GM19239 (cell line): ENCODE measurements around the gene NOTCH1.
"Not testable (repeated sequence)": the region's sequence is repeated elsewhere in the genome, so short reads cannot be mapped to it uniquely, and the experiment has no call there.

Source experiments
- DNase-seq: peaks from one replicate; pipeline ENCODE4 v3.0.0; 2011; ENCODE audit warnings: low spot score; ENCODE audit not compliant: insufficient read length
- FAIRE-seq: peaks from 2 replicates; lab custom pipeline; 2011; peaks lifted over from hg19 to GRCh38; lab: Jason Lieb, UNC

NOTCH1 gene

DNA sequence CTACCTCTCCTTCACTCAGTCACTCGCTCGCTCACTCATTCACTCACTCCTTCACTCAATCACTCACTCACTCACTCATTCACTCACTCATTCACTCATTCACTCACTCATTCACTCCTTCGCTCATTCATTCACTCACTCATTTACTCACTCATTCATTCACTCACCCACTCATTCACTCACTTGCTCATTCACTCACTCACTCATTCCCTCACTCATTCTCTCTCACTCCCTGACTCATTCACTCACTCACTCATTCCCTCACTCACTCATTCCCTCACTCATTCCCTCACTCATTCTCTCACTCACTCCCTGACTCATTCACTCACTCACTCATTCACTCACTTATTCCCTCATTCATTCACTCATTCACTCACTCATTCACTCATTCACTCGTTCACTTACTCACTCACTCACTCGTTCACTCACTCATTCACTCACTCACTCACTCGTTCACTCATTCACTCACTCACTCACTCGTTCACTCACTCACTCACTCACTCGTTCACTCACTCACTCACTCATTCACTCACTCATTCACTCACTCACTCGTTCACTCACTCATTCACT is 33.9 kb upstream of the NOTCH1 start:
- DNase-seq: not testable (repeated sequence)

GRCh38 chr9:136578915-136579649 is 33.2 kb upstream of the NOTCH1 start:
- FAIRE-seq (no peak), DNase-seq (no peak)

More for the DNA sequence above, 33.9 kb upstream of the NOTCH1 start:
- not testable (repeated sequence) for FAIRE-seq

GRCh38 chr9:136578626-136578914 is 32.7 kb upstream of the NOTCH1 start:
- DNase-seq (no peak), FAIRE-seq (no peak)

DNA sequence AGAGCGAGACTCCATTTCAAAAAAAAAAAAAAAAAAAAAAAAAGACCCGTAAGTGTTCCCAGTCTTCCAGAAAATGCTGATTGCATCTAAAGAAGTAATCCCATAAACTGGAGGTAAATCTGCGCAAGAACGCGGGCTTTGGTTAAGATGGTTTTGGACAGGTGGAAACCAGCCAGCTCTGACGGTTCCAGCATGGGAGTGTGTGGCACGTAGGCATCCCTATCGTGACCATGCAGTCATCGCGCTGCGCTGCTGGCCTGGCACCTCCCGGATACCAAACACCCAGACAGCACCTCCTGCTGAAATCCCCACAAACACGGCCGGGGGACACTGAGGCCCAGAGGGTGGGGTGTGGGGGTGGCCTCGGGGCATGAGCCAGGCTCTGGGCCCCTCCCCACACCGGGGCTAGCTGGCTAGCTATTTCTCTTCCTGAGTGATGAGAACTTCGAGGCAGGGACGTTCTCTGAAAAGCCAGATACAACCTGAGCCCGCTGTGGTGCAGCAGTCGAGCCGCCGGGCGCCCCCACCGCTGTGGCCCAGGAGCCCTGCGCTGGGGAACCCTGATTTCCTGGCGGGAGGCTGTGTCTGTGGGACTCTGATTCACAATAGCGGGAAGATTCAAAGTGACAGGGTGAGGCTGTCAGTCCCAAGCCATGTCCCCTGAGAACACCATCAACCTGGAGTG is 32.2 kb upstream of the NOTCH1 start:
- FAIRE-seq (no peak), DNase-seq (no peak)

DNA sequence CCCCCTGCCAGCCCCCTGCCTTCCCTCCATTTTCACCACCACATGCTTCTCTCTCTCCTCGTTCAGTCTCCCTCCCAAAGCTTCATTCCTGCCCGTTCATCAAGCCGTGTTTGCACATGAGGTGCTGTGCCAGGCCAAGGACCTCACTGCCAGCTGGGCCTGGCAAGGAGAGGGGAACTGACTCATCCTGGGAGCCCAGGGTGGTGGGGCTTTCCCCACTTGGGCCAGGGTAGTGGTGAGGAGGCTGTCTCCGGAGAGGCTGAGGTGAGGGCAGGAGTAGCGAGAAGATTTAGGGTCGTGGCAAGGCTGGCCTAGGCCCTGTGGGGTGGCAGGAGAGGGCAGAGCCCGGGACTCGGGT is 30.4 kb upstream of the NOTCH1 start:
- FAIRE-seq: no peak

DNA sequence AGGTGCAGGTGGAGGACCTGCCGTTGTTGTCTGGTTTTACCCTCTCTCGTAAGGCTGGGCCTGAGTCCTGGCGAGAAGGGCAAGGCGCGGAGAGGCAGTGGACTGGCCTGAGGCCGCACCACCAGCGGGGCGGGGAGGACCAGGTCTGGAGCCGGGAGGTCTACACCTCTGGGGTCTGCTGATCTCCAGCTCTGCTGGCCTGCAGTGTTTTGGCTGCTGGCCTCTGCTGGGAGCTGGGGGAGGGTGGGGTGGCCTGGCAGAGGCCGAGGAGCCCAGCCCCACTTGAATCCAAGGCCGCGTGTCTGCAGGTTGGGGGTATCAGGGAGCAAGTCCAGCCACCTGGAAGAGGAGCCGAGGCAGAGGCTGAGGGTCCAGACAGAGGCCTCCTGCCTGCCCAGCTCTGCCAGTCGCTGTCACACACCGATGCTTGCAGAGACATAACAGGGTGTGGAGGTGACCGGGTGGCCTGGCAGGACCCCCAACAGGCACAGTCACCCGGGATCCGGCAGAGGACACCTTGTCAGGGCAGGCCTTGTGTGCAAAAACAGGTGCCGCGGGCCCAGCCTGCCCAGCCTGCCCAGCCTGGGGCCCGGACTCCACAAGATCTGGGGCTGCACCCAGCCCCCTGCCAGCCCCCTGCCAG is 29.9 kb upstream of the NOTCH1 start:
- DNase-seq: no peak

More for the DNA sequence above, 30.4 kb upstream of the NOTCH1 start:
- no peak for DNase-seq

DNA sequence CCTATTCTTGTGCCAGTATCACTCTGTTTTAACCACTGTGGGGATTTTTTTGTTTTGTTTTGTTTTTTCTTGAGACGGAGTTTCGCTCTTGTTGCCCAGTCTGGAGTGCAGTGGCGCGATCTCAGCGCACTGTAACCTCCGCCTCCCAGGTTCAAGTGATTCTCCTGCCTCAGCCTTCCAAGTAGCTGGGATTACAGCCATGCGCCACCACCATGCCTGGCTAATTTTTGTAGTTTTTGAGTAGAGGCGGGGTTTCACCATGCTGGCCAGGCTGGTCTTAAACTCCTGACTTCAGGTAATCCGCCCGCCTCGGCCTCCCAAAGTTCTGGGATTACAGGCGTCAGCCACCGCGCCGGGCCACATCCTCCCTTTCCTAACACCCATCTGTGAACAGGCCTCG is 28.8 kb upstream of the NOTCH1 start:
- not testable (repeated sequence) for DNase-seq, FAIRE-seq

More for the DNA sequence above, 29.9 kb upstream of the NOTCH1 start:
- no peak for FAIRE-seq

GRCh38 chr9:136572828-136573625 is 27.2 kb upstream of the NOTCH1 start:
- no peak for FAIRE-seq
- DNase-seq: no peak

- no peak for DNase-seq
- no peak for FAIRE-seq
Observed at GRCh38 chr9:136572003-136572827, 26.4 kb upstream of the NOTCH1 start.

DNA sequence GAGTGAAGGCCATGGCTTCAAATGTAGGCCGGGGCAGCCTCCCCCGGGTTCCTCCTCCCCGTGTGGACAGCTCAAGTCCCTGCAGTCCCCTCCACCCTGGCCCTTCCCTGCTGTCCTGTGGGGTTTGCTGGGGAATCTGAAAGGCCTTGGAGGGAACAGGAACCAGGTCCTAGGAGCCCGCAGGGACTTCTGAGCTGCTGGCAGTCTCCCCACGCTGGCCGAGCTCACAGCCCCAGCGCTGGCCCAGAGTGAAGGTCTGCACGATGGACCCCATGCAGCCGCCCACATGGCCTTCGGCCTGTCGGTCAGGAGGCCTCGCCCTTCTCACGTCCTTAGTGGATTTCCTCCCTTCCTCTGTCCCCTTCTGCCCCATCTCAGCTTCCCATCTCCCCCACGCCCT is 25.7 kb upstream of the NOTCH1 start:
- DNase-seq: no peak
- FAIRE-seq: no peak

DNA sequence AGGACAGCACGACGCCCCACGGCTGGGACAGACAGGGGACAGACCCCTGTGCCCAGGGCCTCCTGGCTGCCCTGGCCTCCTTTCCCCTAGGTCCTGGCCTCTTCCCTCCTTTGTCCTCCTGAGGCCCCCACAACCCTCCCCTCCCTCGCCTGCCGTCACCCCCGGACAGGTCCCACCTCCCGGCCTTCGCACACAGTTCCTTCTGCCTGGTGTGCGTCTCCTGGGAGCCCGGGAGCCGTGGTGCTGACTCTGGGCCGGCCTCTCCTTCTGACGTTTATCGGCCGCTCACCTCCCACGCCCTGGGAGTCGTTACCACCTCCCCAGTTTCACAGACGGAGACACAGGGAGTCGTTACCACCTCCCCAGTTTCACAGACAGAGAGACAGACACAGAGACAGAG is 25.1 kb upstream of the NOTCH1 start:
- no peak for FAIRE-seq

DNA sequence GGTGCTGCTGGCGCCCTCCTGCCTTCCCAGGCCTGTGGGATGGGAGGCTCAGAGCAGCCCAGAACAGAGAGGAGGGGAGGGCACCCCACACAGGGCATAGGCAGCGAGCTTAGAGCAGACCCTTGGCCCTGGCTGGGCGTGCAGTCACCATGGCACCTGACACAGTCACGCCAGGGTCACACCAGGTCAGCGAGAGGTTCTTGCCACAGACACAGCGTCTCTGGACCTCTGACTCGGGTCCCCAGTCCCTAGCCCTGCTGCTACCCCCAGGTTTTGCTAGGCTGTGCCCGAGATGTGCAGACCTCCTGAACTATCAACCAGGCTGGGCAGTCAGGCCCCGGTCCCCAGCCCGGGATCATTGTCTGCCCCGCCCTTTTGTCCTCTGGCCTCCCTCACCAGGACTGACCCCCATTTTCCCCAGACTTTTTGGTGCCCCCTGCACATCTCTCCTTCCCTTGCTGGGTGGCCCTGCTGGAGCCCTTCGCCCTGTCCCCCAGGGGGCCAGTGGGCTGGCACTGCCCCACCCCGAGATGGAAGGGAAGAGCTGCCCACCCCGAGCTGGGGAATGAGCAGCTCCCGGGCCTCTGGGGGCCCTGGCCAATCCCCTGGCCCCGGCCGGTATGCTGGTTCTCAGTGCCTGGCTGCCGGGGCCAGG is 24.5 kb upstream of the NOTCH1 start:
- no peak for FAIRE-seq
- DNase-seq: no peak

More for the DNA sequence above, 25.1 kb upstream of the NOTCH1 start:
- DNase-seq: no peak

- DNase-seq (no peak), FAIRE-seq (no peak)
Observed at GRCh38 chr9:136569526-136570148, 23.8 kb upstream of the NOTCH1 start.

DNA sequence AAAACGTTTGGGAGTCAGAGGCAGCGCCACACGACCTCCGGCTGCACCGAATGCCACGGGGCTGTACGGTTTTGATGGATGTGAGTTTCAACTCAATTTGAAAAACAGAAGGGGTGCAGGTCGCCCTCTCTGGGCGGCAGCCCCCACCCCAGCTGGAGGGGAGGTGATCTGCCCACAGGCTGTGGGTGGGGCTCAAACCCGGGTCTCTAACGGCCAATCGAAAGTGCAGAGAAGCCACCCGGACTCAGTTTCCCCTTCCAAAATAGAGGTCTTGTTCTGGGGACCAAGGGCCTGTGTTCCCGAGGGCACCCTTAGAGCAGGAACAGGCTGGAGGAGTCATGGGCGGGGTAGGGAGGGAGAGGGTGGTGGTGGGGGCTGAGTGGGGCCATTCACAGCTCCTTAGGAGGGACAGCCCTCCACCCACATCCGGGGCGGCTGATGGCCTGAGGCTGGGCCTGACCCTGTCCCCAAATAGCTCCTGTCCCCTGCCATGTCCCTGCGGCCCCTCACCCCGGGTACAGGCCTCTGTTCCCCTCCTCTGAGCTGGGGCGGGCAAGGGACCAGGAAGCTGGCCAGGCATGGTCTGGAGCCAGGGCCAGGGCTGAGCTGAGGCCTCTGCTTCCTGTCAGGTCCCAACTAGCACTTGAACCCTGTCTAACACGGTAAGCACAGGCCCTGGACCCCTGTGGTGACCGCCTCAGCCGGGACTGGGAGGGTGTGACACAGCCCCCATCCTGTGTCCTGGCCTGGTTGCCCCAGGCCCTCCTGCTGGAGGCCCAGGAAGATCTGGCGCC is 22.6 kb upstream of the NOTCH1 start:
- DNase-seq (no peak), FAIRE-seq (no peak)

DNA sequence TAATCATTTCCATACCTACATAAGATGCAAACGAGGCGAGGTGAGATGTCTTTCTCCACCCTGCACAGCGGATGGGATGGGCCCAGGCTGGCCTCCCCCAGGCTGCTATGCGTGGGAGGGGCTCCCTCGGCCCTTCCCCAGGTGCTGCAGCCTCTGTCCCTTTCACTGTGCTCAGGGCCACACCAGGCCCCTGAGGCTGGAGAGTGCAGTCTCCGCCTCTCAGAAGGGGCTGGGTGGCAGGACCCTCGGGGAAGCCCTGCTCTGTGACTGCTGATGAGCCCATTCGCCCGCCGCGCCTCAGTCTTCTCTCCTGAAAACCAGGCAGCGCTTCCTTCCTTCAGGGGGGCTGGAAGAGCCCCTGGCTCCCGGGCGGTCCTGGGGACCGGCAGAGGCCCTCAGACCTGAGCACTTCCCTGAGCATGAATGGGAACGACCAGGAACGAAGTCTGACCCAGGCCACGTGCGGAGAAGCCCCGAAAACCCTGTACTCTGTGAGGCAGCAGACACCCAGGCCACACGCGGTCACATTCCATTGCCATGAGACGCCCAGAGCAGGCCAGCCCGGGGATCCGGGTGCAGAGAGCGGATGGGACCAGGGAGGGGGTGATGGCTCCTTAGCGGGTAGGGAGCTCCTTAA is 21.9 kb upstream of the NOTCH1 start:
- no peak for FAIRE-seq
- no peak for DNase-seq

GRCh38 chr9:136566901-136567300 is 21.1 kb upstream of the NOTCH1 start:
- no peak for DNase-seq
- no peak for FAIRE-seq

DNA sequence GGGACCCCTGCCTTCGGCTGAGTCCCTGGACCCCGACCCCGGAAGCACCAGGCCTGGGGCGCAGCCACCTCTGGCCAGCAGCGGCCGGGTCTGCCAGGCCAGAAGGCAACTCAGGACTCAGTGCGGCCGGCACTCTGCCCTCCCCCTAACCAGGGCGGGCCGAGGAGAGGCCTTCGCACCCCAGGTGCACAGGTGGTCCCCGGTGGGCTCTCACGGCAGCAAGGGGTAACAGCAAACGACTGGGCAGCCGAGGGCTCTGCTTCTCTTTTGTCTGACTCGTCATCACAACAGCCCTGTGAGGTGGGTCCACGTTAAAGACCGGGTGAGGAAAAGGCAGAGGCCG is 20.7 kb upstream of the NOTCH1 start:
- DNase-seq: no peak
- no peak for FAIRE-seq
